Adrenal gland (tissue), 12 donors: ENCODE data around the gene CIRBP. TPM values are rescaled to one million over a fixed set of nuclear protein-coding genes. Genes with fewer than 3 reads are reported as not detected.
"Not testable (repeated sequence)": the region's sequence is repeated elsewhere in the genome, so short reads cannot be mapped to it uniquely, and the experiment has no call there.

Source experiments
- DNase-seq, 7 donors: peaks; one replicate each; pipeline ENCODE4 v3.0.0-alpha.2; 2019 to 2020
- H3K27ac ChIP-seq, 5 donors: fragments of 200-600 bp; sonication (generic) in 4 of 5; 1 replicate in 3 of 5; 2 replicates in 2 of 5; pipeline versions ENCODE4 v1.5.1 to v1.8.0; 2016 to 2020; ENCODE audit warnings: mild to moderate bottlenecking in 1 of 5
- H3K27me3 ChIP-seq: fragments of 200-600 bp; 2 replicates; pipeline ENCODE4 v1.8.0; 2021
- H3K36me3 ChIP-seq, 2 donors: fragments of 200-600 bp; replicated peaks in 1 of 2; 1 replicate in 1 of 2; 2 replicates in 1 of 2; pipeline versions ENCODE4 v1.5.1 to v1.8.0; 2018 to 2022
- H3K4me1 ChIP-seq, 2 donors: fragments of 200-600 bp; replicated peaks in 1 of 2; 1 replicate in 1 of 2; 2 replicates in 1 of 2; pipeline versions ENCODE4 v1.5.1 to v1.8.0; 2018 to 2021
- H3K4me3 ChIP-seq, 4 donors: fragments of 200-600 bp; sonication (generic) in 3 of 4; one replicate each; pipeline ENCODE4 v1.5.1; 2016 to 2018
- H3K9me3 ChIP-seq, 3 donors: fragments of 200-600 bp; sonication (generic) in 1 of 3; replicated peaks in 1 of 3; 1 replicate in 2 of 3; 2 replicates in 1 of 3; pipeline versions ENCODE4 v1.5.1 to v1.8.0; 2016 to 2021
- POLR2A ChIP-seq, 2 donors: fragments of 450-650 bp; IDR thresholded peaks; one replicate each; pipeline ENCODE4 v1.6.1; 2017; ENCODE audit warnings: antibody characterized with exemption in 2 of 2, mild to moderate bottlenecking in 2 of 2, moderate library complexity in 1 of 2
- WGBS, 4 donors: extraction: QIAGEN DNeasy Blood & Tissue Kit in 2 of 4; methylation state at CpG; one replicate each; pipeline versions ENCODE4 v1.1.5 to v1.1.7; 2013 to 2017; 5-methylcytosine and 5-hydroxymethylcytosine counted together
- intact Hi-C, 2 donors: fragments of 100-400 bp; cut with DNase I; formaldehyde crosslinking; loops; one replicate each; pipeline versions ENCODE4 v1.14.1 to v1.15.0; 2022 to 2023
- polyA plus RNA-seq, 3 donors: library from polyadenylated mRNA; stranded (reverse); fragments of 200-250 nt in 2 of 3; fragments of 350-450 nt in 1 of 3; fragmentation: Illumina TruSeq in 1 of 3; extraction: RNeasy Lipid Tissue Mini Kit (QIAGEN cat#74804) in 1 of 3; gene quantifications; one replicate each; pipeline ENCODE4 v1.2.3, GENCODE V29; 2013 to 2014
- total RNA-seq, 9 donors: library from RNA; depleted of rRNA in 4 of 9; stranded (reverse); fragments of >200 nt in 4 of 9; fragments of 120-200 nt in 1 of 9; fragmentation: NEBNext Ultra II Directional in 1 of 9; extraction: Animal tissue kit (Norgen Biotek cat#: 25700) in 1 of 9; gene quantifications; one replicate each; pipeline versions ENCODE4 v1.1.0 to v1.2.4, GENCODE V29; 2013 to 2023
- TF ChIP-seq, protein P1 (sequence below), 6 experiments: fragments of 450-650 bp in 4 of 6; fragments of 200-600 bp in 2 of 6; sonication (generic) in 1 of 6; IDR thresholded peaks; 1 replicate in 5 of 6; 2 replicates in 1 of 6; pipeline versions ENCODE4 v1.5.1 to v1.8.0; 2016 to 2021; ENCODE audit warnings: antibody characterized with exemption in 6 of 6, mild to moderate bottlenecking in 2 of 6, moderate library complexity in 1 of 6
- donor health status: healthy with polysubstance abuse.
- donor health status: Bipolar disorder and iron deficiency.
- donor health status: DM: yes; HTN: yes; CAD: no.
- donor health status: DM: no; HTN: no; CAD: no.
- donor health status: DM: no; HTN: no; CAD: no.
- donor health status: DM: yes; HTN: yes; CAD: no.

The CIRBP gene
- total and polyA plus RNA-seq, 12 donors = 317 to 1,164 (median 685) TPM

DNA sequence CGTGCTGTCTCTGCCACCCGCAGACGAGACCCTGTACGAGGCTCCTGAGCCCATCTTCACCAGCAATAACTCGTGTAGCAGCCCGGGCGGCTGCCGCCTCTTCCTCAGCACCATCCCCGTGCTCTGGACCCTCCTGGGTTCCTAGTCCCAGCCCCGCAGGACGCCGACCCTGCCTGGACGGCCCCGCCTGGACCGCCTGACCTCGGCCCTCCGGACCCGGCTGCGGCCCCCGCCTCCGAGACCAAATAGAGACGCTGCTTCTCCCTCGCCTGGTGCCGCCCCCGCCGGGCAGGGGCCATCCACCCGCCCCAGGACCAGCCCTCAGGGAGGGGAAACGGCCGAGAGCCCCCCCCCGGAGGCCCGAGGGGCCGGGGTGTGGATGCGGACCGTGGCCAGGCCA, 30.7 kb downstream of the CIRBP start:
- H3K4me1 ChIP-seq = peaks cover 0 to 3% of the 10 kb centered on the region in 2 donors
- no peak overlapping the region for H3K4me3 ChIP-seq
- intact Hi-C loops = no loop called here
- H3K27ac ChIP-seq = no peak overlapping the region
- DNase-seq = no peak
- H3K27me3 ChIP-seq = peaks cover 2% of the 10 kb centered on the region
- no peaks in the 10 kb centered on the region for H3K36me3 ChIP-seq
- no peaks in the 10 kb centered on the region for H3K9me3 ChIP-seq
- WGBS, 4 donors = 64 to 78% (median 69%) methylated on average over 18 to 34 of the region's 34 CpGs
- TF ChIP-seq, protein P1, sequence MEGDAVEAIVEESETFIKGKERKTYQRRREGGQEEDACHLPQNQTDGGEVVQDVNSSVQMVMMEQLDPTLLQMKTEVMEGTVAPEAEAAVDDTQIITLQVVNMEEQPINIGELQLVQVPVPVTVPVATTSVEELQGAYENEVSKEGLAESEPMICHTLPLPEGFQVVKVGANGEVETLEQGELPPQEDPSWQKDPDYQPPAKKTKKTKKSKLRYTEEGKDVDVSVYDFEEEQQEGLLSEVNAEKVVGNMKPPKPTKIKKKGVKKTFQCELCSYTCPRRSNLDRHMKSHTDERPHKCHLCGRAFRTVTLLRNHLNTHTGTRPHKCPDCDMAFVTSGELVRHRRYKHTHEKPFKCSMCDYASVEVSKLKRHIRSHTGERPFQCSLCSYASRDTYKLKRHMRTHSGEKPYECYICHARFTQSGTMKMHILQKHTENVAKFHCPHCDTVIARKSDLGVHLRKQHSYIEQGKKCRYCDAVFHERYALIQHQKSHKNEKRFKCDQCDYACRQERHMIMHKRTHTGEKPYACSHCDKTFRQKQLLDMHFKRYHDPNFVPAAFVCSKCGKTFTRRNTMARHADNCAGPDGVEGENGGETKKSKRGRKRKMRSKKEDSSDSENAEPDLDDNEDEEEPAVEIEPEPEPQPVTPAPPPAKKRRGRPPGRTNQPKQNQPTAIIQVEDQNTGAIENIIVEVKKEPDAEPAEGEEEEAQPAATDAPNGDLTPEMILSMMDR (IDR thresholded peaks at IDR 0.05) = no peak
- no peak for TF ChIP-seq POLR2A (IDR thresholded peaks at IDR 0.05)

DNA sequence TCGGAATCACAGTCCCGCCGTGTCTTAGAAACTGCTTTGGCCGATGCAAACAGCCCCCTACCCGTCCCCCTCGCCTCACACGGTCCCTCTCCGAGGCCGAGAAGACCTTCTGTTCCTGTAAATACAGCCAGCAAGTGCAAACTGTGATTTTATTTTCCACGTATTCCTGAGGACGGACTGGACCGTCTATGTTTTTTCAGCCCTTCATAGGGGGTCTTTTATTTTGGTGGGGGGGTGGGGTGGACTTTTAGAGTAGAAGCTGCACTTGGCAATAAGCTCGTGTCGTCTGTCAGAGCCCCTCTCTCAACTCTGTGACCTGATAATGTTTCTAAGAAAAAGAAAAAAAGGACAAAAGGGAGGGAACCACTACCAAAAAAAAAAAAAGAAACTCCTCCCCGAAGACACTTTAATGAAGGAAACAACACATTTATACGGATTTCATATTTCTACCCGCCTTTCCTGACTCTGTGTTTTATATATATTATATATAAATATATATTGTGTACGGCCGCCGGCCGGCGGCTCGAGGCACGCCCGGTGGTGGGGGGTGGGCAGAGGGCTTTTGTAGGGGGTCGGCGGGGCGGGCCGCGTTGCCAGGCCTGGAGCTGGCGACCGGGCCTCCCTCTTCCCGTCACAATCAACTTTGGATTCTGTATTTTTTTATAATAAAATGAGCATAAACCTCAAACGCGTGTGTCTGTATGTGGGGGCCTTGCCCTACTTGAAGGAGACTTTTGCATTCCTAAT, 31.8 kb downstream of the CIRBP start:
- H3K9me3 ChIP-seq = no peaks in the 10 kb centered on the region
- no peaks in the 10 kb centered on the region for H3K36me3 ChIP-seq
- H3K27me3 ChIP-seq = no peaks in the 10 kb centered on the region
- no peak overlapping the region for H3K4me3 ChIP-seq
- H3K4me1 ChIP-seq = no peaks in the 10 kb centered on the region
- H3K27ac ChIP-seq = no peak overlapping the region
- intact Hi-C loops = no loop called here
- no peak for DNase-seq
- TF ChIP-seq, protein P1 (IDR thresholded peaks at IDR 0.05) = no peak
- no peak for TF ChIP-seq POLR2A (IDR thresholded peaks at IDR 0.05)
- WGBS, 4 donors = 77 to 84% (median 81%) methylated on average over 35 of the region's 35 CpGs

DNA sequence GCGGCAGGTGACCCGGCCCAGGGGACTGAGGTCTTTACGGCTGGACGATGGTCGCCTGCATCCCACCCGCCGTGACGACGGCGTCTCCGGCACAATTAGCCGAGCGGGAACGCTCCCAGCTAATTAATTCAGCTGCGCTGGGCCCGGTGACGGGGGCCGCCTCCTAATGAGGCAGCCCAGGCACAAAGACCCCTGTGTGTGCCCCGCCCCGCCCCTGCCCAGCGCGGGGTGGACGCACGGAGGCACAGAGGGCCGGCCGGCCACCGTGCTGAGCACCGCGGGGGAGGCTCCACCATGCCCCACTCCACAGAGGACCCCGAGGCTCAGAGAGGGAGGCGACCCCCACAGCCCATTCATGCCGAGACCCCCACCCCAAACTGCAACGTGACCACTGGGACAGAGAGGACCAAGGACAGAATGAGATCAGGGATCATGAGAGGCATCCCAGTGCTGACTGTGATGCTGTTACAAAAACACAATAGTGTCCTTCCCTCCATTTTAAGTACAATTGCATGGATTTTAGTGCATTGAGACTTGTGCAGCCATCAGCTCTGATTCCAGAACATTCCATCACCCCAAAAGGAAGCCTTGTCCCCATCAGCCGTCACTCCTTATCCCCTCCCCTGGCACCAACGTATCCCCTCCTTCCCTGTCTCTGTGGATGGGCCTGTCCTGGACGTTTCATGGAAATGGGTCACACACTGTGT, 33.6 kb downstream of the CIRBP start:
- 39 to 71% (median 57%) methylated on average over 5 to 36 of the region's 36 CpGs for WGBS, 4 donors
- TF ChIP-seq, protein P1 (IDR thresholded peaks at IDR 0.05) = no peak
- no peak for TF ChIP-seq POLR2A (IDR thresholded peaks at IDR 0.05)
- Histone ChIP-seq H3K36me3 (no peaks in the 10 kb centered on the region), H3K4me3 (no peak overlapping the region), H3K9me3 (no peaks in the 10 kb centered on the region), H3K4me1 (no peaks in the 10 kb centered on the region), H3K27me3 (no peaks in the 10 kb centered on the region), H3K27ac (no peak overlapping the region)
- no peak for DNase-seq
- intact Hi-C loops = no loop called here

DNA sequence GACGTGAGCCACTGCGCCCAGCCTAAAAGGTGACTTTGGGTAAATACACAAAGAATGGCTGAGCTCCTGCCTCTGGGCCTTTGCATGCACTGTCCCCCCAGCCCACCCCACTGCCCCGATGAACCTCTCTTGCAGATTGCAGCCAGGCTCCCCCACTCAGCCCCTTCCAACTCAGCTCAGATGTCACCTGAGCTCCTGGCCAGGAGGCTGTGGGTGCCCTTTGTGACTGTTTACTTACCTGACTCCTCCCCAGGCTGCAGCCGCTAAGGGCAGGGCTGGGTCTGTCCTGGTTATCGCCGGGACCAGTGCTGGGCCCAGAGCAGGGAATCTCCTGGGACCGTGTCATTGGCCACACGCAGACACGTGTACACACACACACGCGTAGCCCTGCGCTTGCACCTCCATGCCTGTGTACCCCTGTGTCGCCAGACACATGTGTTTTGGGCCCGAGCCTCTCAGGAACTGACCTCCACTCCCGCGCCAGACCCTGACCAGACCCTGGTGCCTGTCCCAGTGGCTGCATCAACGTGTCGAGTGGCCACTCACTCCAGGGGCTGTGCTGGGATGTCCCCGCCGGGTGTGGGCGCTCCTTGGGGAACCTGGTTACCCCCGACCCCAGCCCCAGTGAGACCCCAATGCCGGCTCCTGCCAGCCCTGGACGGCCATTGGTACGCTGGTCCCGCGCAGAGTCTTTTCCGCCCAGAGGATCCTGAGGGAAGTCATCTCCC, 35.2 kb downstream of the CIRBP start:
- Histone ChIP-seq H3K4me3 (no peak overlapping the region), H3K27ac (no peak overlapping the region), H3K4me1 (no peaks in the 10 kb centered on the region), H3K9me3 (no peaks in the 10 kb centered on the region), H3K36me3 (no peaks in the 10 kb centered on the region), H3K27me3 (peaks cover 2% of the 10 kb centered on the region)
- TF ChIP-seq POLR2A (IDR thresholded peaks at IDR 0.05) = no peak
- TF ChIP-seq, protein P1 (IDR thresholded peaks at IDR 0.05) = no peak
- no peak for DNase-seq
- intact Hi-C loops = no loop called here
- WGBS, 4 donors = 92 to 94% (median 93%) methylated on average over 15 to 28 of the region's 28 CpGs

DNA sequence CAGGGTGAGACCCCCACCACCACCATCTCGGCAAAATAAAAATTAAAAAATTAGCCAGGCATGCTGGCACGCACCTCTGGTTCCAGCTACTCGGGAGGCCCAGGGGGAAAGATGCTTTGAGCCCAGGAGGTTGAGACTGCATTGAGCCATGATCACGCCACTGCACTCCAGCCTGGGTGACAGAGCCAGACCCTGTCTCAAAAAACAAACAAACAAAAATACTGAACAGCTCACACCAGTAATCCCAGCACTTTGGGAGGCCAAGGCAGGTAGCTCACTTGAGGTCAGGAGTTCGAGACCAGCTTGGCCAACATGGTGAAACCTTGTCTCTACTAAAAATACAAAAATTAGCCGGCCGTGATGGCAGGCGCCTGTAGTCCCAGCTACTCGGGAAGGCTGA, 36.2 kb downstream of the CIRBP start:
- H3K4me1 ChIP-seq, H3K9me3 ChIP-seq, H3K36me3 ChIP-seq, intact Hi-C loops, H3K27ac ChIP-seq, H3K27me3 ChIP-seq, H3K4me3 ChIP-seq, DNase-seq: not testable (repeated sequence)
- WGBS, 4 donors = 80 to 86% (median 83%) methylated on average over 9 of the region's 9 CpGs
